NCI-H1694 (cell line): Measurements from ENCODE around the gene IL2RA.
"Not testable (repeated sequence)": the region's sequence is repeated elsewhere in the genome, so short reads cannot be mapped to it uniquely, and the experiment has no call there.

Experiments used
- DNase-seq: peaks from one replicate; lab custom pipeline; 2025; lab: John Stamatoyannopoulos, UW

IL2RA gene

DNA sequence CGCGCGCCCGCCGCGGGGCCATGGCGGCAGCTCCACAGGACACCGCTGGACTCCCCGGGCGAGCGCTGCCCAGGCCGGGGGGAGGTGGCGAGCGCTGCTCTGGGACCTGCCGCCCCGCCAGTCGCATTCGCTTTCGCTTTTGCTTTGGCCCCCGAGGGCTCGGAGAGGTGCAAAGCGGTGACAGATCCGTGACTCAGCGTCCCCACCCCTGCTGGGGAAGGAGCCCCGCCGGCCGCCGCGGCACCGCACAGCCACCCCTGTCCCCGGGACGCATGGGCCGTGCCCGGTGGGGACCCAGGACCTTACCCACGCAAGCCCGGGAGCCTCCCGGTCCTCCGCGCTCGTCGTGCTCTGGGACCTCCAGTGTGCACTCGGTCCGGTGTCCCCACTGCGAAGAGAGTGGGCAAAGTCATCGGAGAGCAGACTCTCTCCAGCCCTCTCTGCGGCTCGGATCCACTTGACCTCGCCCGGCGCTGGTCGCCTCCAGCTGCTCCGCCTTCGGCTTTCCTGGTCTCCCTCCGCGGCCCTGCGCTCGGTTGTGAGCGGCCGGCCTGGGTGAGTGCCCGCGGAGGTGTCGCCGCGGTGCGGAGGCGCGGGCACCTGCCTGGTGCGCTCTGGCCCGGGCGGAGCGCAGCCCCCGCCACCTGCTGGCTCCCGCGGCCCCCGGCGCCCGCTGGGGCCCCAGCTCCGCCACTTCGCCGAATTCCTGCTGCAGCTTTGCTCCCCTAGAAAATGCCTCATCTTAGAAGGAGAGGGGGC lies 84.5 kb downstream of the IL2RA start, which contains the start of gene IL15RA:
IL15RA (minus strand) TSS at position 73 of the 759 bp plus-strand sequence; CDS start at position 22, 51 bp downstream.
- no peak for DNase-seq

GRCh38 chr10:5976512-5977470 lies 85.4 kb downstream of the IL2RA start:
- DNase-seq: no peak

DNA sequence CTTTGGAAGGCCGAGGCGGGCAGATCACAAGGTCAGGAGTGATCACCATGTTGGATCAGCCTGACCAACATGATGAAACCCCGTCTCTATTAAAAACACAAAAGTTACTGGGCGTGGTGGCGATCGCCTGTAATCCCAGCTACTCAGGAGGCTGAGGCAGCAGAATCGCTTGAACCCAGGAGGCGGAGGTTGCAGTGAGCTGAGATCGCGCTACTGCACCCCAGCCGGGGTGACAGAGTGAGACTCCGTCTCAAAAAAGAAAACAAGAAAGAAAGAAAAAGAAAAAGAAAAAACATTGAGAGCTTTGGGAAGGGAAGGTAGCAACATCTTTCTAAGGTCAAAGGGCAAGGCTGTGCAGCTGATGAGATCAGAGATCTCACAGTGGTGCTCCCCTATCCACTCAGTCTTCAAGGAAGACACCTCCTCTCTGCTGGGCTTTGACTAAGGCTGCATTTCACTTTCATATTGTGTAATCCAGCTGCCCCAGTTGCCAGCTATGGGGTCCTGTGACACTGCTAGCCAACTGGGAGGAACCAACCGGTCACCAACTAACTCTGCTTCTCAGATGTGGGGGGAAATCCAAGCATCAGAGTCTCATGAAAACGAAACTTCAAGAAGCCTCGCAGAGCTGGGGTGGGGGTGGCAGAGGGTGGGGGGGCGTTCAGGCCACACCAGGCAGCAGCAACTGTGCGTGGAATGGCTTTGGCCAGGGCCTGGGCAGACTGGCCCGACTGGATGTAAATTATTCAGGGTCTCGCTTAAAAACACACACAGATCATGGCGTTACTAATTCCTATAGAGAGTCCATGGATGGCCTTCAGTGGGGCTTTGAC lies 86.3 kb downstream of the IL2RA start:
- no peak for DNase-seq

- DNase-seq: no peak
Observed at GRCh38 chr10:5973069-5973468, 89.1 kb downstream of the IL2RA start.

DNA sequence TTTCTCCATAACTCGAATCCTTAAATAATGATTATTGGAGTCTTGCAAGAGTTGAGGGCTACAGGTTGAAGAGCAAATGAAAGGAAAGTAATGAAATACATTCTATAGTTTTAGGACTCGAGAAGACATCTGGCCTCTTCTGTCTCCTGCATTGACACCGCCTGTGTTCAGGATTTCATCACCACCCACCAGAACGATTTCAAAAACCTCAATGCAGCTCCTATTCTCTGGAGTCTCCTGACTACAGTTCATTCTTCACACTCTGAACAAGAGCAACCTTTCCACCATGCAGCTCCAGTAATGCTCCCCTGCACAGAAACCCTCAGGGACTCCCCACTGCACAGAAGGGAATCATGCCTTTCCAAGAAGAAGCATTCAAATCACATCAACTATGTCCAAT lies 90.3 kb downstream of the IL2RA start:
- DNase-seq: no peak

GRCh38 chr10:5971315-5971832 lies 90.8 kb downstream of the IL2RA start:
- DNase-seq: no peak

DNA sequence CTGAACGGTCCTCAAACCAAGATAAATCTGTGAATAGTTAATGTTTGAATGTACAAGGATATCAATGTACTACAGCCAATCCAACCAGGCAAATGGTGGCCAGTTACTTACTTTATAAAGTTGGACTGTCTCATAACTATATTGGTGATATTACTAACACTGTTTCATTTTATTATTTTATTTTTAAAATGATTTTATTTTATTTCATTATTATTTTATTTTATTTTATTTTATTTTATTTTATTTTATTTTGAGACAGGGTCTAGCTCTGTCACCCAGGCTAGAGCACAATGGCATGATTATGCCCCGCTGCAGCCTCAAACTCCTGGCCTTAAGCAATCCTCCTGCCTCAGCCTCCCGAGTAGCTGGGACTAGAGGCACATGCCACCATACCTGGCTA lies 91.6 kb downstream of the IL2RA start:
- DNase-seq: no peak

DNA sequence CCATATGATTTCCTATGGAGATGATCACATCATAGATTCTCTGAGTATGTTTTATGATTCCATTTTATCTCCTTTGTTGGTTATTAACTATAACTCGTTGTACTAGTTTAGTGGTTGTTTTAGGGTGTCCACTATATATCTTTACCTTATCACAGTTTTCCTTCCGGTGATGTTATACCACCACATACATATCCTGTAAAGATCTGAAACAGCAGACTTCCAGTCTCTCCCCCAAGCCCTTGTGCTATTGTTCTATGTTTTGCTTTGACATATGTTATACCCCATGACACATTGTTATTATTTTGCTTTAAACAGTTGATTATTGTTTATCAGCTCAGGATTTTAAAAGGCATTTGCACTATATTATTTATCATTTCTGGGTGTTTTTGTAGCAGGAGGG lies 92.1 kb downstream of the IL2RA start:
- no peak for DNase-seq

- DNase-seq: no peak
Observed at GRCh38 chr10:5968681-5969453, 93.3 kb downstream of the IL2RA start.

GRCh38 chr10:5968037-5968680 lies 94.0 kb downstream of the IL2RA start:
- DNase-seq: no peak

- no peak for DNase-seq
Observed at GRCh38 chr10:5965266-5965665, 96.9 kb downstream of the IL2RA start.

GRCh38 chr10:5964736-5965135 lies 97.4 kb downstream of the IL2RA start:
- no peak for DNase-seq

GRCh38 chr10:5963591-5963990 lies 98.6 kb downstream of the IL2RA start:
- DNase-seq: no peak

GRCh38 chr10:5963071-5963470 lies 99.1 kb downstream of the IL2RA start:
- DNase-seq: no peak

- DNase-seq: not testable (repeated sequence)
Observed at GRCh38 chr10:5962358-5962940, 99.7 kb downstream of the IL2RA start.

GRCh38 chr10:5961405-5962100 lies 100.6 kb downstream of the IL2RA start:
- no peak for DNase-seq

GRCh38 chr10:5960973-5961275 lies 101.2 kb downstream of the IL2RA start:
- DNase-seq: not testable (repeated sequence)
